Cardiac fibroblast (primary cell): ENCODE results near the gene EEFSEC.
A peak's percentile ranks its signal among the peaks of the same experiment; 100 is the strongest.

Source experiments
- DNase-seq, 2 donors: peaks; one replicate each; pipeline versions ENCODE4 v3.0.0 to v3.0.0-alpha.2; 2010; ENCODE audit warnings: low read depth in 2 of 2
- H3K4me3 ChIP-seq, 2 donors: replicated peaks in 1 of 2; 1 replicate in 1 of 2; 2 replicates in 1 of 2; pipeline ENCODE4 v1.5.1; 2011; ENCODE audit warnings: low read depth in 2 of 2, low read length in 2 of 2, mild to moderate bottlenecking in 2 of 2, moderate library complexity in 1 of 2
- CTCF ChIP-seq: IDR thresholded peaks from one replicate; pipeline ENCODE4 v1.5.1; 2011; ENCODE audit warnings: low read depth, mild to moderate bottlenecking, low read length, inconsistent platforms

EEFSEC gene

GRCh38 chr3:128282380-128283196 lies 129.3 kb downstream of the EEFSEC start:
- H3K4me3 ChIP-seq, result no peak overlapping the region
- peak; percentile 36 to 64 for DNase-seq
- no peak for TF ChIP-seq CTCF

- no peak for TF ChIP-seq CTCF
- no peak for DNase-seq
- H3K4me3 ChIP-seq, result no peak overlapping the region
Observed at GRCh38 chr3:128283421-128283820, 130.1 kb downstream of the EEFSEC start.

GRCh38 chr3:128285042-128285966 lies 132.0 kb downstream of the EEFSEC start:
- TF ChIP-seq CTCF, result no peak
- no peak overlapping the region for H3K4me3 ChIP-seq
- no peak for DNase-seq

GRCh38 chr3:128285967-128286321 lies 132.7 kb downstream of the EEFSEC start:
- no peak for DNase-seq
- no peak for TF ChIP-seq CTCF
- H3K4me3 ChIP-seq, result no peak overlapping the region

- no peak overlapping the region for H3K4me3 ChIP-seq
- TF ChIP-seq CTCF, result no peak
- no peak for DNase-seq
Observed at GRCh38 chr3:128286691-128287090, 133.4 kb downstream of the EEFSEC start.

- H3K4me3 ChIP-seq, result no peak overlapping the region
- TF ChIP-seq CTCF, result no peak
- DNase-seq, result no peak
Observed at GRCh38 chr3:128287216-128287615, 133.9 kb downstream of the EEFSEC start.
